ENCODE measurements around the gene GGNBP2.

GGNBP2 gene

DNA sequence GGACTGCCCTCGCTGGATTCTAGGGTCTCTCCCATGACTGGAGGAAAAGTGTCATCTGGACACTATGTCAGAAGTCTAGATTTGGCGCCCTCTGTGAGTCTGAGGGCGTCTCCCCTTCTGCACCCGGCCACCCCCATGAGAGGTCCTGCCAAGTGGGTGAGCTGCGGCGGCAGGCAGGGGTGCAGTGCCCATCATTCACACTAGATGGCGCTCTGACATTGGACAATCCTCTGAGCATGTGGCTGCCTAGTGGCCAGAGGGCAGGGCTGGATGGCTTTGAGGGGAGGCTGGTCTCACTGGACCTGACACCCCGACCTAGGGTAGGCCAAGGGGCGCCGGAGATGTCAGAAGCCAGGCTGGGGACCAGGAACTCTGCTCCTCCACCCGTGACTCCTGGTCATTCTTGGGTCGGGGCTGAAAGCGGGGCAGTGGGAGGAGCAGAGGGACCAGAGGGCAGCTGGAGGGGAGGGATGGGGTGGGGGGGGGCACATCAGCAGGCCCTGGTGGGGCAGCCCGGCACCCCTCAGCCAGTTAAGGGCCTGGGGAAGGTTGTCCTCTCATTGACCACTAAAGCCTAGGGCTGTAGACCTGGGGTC, 84.6 kb downstream of the GGNBP2 start:
- Histone ChIP-seq H3K4me3 (no peak overlapping the region), H3K27ac (no peak overlapping the region)
- DNase-seq (ENCODE audit: low spot score): no peak
- TF ChIP-seq CTCF (IDR thresholded peaks at IDR 0.05): peak; percentile 95

DNA sequence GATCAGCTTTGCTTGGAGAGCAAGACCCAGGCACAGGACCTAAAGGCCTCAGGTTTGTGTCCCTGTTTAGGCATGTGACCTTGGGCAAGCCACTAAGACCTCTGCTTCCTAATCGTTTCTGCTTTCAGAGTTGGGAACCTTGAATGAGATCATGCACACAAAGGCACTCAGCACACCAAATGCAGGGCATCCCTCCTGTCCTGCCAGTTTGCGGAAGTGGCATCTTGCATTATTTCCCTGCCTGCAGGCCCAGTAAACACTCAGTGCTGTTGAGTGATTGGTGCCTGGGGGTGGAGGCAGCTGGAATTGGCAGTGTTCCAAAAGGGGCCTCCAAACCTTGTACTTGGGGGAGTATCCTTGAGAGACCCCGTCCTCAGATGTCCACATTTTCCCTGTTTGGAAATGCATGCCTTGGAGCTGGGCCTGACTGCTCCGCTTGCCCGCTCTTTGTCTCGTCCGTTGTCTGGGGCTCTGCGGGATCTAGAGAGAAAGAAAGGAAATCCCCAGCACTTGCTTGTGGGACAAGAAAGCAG, 85.3 kb downstream of the GGNBP2 start:
- TF ChIP-seq CTCF (IDR thresholded peaks at IDR 0.05): no peak
- no peak for DNase-seq (ENCODE audit: low spot score)
- Histone ChIP-seq H3K4me3 (no peak overlapping the region), H3K27ac (no peak overlapping the region)

DNA sequence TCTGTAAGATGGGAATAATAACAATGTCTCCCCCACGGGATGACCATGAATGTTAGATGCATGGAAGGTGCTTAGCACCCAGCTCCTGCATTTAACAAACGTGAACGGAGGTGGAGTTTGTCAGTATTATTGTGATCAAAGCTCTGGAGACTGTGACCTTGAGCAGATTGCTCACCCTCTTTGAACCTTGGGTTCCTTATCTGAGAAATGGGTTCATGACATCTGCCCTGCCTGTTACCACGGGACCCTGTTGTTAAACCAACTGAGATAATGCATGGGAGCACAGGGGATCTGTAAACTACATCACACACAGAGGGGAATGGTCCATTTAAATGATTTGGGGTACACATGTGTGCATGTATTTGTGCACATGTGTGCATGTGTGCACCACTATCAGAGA, 86.3 kb downstream of the GGNBP2 start:
- Histone ChIP-seq H3K4me3 (no peak overlapping the region), H3K27ac (no peak overlapping the region)
- TF ChIP-seq CTCF (IDR thresholded peaks at IDR 0.05): no peak
- DNase-seq (ENCODE audit: low spot score): no peak

DNA sequence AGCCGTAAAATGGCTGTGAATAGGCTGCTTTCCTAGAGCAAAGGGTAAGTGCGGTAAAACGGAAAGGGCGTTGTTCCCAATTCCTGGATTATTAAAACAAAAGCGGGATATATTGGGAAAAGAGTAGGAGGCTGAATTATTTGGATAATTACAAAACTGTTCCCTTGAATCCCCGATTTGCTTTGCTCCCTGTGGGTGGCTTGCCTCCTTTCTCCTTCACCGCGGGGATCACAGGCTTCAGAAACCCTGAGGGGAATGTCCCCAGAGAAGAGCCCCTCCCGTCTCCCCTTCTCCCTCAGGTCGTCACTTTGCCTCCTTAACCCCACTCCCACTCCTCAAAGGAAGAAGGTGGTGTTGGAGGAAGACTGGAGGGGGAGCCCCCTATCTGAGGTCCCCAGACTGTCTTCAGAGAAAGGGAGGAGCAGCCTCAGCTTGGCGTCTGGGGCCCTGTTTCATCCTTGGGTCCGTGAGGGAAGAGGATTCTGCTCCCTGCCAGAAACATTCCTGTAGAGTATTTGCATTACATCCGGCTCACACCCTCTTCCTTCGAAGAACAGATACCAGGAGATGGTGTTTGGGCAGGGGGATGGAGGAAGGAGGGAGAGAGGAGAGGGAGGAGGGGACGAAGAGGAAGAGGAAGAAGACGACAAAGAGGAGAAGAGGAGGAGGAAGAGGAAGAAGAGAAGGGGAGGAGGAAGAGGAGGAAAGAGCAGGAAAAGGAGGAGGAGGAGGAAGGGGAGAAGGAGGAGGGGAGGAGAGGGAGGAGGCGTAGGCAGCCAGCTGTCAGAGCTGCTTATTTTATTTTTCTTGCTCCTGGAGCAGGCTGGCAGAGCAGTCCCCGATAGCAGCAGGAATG, 88.4 kb downstream of the GGNBP2 start:
- DNase-seq (ENCODE audit: low spot score): no peak
- Histone ChIP-seq H3K27ac (no peak overlapping the region), H3K4me3 (no peak overlapping the region)
- no peak for TF ChIP-seq CTCF (IDR thresholded peaks at IDR 0.05)
